Stimulated activated naive B cell treated with anti-CD40 and anti-IgM and Interleukin-4, amounts not matched to agents 10 μg/mL and 1 μg/mL and 100 μg/mL, for 72 hours (primary cell): ENCODE results near the gene HMCN2.

Experiments used
- ATAC-seq, 2 donors: fragments of 150-1000 bp; cut with Tn5 transposase; replicated peaks; 2 replicates each; pipeline ENCODE4 v1.10.0; 2021; ENCODE audit warnings: moderate library complexity in 1 of 2
- DNase-seq: peaks from one replicate; pipeline ENCODE4 v3.0.0; 2021
- H3K27ac Mint-ChIP-seq: one replicate; pipeline ENCODE4 v1.8.0; 2022; ENCODE audit warnings: mild to moderate bottlenecking, mixed read lengths
- H3K27me3 Mint-ChIP-seq, 2 donors: one replicate each; pipeline ENCODE4 v1.8.0; 2022; ENCODE audit warnings: mixed read lengths in 2 of 2
- H3K36me3 Mint-ChIP-seq, 2 donors: one replicate each; pipeline ENCODE4 v1.8.0; 2022; ENCODE audit warnings: mixed read lengths in 2 of 2, mild to moderate bottlenecking in 1 of 2
- H3K4me1 Mint-ChIP-seq, 2 donors: one replicate each; pipeline ENCODE4 v1.8.0; 2022; ENCODE audit warnings: mixed read lengths in 2 of 2, mild to moderate bottlenecking in 1 of 2
- H3K4me3 Mint-ChIP-seq, 2 donors: one replicate each; pipeline ENCODE4 v1.8.0; 2022; ENCODE audit warnings: mild to moderate bottlenecking in 2 of 2, mixed read lengths in 2 of 2, moderate library complexity in 1 of 2
- H3K9me3 Mint-ChIP-seq, 2 donors: one replicate each; pipeline ENCODE4 v1.8.0; 2022; ENCODE audit warnings: mixed read lengths in 2 of 2, mild to moderate bottlenecking in 1 of 2

Gene HMCN2

DNA sequence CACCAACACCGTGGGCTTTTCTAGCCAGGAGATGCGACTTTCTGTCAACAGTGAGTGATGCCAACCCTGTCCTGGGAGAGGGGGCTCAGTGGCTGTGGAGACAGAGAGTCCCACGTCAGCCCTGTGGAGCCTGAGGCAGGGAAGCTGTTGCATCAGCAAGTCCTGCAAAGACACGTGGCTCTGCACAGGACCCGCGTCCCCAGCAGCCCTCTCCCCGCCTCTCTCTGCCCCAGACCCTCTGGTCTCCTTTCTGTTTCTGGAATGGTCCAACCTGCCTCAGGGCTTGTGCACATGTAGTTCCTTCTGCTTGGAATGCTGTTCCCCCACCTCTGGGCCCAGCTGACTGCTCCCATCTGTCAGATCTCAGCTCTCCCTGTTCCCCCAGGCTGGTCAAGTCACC lies 60.4 kb downstream of the HMCN2 start:
- Mint-ChIP-seq H3K4me3 (no peak overlapping the region), H3K27me3 (peaks cover 48 to 69% of the 10 kb centered on the region in 2 donors), H3K4me1 (peaks cover under 1 to 3% of the 10 kb centered on the region in 2 donors), H3K36me3 (no peaks in the 10 kb centered on the region), H3K9me3 (no peaks in the 10 kb centered on the region), H3K27ac (no peak overlapping the region)
- DNase-seq, result no peak
- no peak for ATAC-seq

DNA sequence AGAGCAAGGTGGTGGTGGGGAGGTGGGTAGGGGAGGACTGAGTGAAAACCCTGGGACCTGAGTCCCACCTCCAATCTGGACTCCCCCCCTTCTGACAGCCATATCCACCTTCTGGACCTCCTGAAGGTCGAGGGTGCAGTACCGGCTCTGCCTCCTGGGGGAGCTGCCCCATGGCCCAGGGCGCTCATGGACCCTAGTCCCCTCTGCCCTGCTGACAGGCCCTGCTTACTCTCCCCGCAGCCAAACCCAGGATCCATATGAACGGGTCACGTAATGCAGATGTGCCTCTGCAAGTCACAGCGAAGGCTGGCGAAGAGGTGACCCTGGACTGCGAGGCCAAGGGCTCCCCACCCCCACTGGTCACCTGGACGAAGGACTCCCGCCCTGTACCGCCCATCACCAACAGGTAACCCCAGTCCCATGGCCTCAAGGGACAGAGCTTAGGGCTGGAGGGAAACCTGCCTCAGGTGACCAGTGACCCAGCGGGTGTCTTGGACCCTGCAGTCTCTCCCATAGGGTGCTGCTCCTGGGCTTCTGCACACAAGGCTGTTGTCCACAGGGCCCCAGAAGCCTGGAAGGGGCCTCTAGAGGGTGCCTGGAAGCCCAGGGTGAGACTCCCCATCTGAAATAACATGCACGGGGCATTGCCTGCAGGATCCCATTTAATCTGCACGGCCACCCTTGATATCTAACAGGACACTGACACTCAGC lies 61.7 kb downstream of the HMCN2 start:
- DNase-seq (no peak), ATAC-seq (peak in 1 of 2 donors; percentile 36)
- peaks cover 40 to 67% of the 10 kb centered on the region in 2 donors for H3K27me3 Mint-ChIP-seq
- no peaks in the 10 kb centered on the region for H3K9me3 Mint-ChIP-seq
- no peak overlapping the region for H3K27ac Mint-ChIP-seq
- H3K36me3 Mint-ChIP-seq, result no peaks in the 10 kb centered on the region
- peaks cover 0 to 3% of the 10 kb centered on the region in 2 donors for H3K4me1 Mint-ChIP-seq
- no peak overlapping the region for H3K4me3 Mint-ChIP-seq

DNA sequence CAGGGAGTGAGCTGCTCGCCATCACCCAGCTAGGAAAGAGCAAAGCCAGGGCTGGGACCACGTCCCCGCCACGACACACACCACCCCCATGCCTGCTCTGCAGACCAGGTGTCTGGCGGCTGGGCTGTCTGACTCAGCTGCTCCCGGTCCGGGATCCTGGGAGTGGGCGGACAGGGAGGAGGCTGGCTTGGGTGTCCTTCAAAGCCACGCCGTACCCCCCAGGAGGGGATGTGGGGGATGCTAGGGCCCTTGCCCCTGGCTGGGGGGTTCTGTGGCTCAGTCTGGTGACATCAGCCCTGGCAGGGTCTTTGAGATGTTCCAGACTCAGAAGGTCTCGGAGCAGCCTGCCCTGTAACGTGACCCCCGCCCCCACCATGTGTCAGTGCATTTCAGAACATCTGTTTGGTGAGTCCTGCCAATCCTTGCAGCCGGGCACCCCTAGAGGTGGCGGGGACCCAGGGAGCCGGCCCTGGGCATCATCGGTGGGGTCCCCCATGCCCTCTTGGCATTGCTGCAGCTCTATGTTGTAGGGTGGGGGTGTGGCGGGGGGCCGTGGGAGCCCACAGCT lies 62.3 kb downstream of the HMCN2 start:
- Mint-ChIP-seq H3K36me3 (no peaks in the 10 kb centered on the region), H3K4me1 (peaks cover 0 to 3% of the 10 kb centered on the region in 2 donors), H3K27ac (no peak overlapping the region), H3K9me3 (no peaks in the 10 kb centered on the region), H3K27me3 (peaks cover 46 to 73% of the 10 kb centered on the region in 2 donors), H3K4me3 (no peak overlapping the region)
- no peak for ATAC-seq
- no peak for DNase-seq

DNA sequence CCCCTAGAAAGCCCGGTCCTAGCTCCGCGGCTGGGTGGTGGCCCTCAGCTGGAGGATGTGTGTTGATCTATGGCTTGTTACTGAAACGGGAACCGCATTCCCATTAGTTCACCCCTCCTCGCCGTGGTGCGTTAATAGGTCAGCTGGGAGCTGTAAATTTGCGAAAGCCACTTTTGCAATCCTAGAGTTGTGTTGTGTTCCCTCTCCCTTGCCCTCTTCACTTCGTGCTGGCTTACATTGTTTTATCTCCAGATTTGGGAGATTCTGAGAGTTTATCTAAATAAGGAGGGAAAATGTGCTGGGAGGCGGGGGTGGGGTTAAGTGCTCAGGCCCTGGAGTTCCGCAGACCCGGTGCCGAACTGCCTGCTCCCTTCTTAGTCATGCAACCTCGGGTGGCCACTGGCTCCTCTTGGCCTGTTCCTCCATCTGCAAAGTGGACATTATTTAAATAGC lies 62.8 kb downstream of the HMCN2 start:
- H3K9me3 Mint-ChIP-seq, result no peaks in the 10 kb centered on the region
- peaks cover 0 to 3% of the 10 kb centered on the region in 2 donors for H3K4me1 Mint-ChIP-seq
- no peak overlapping the region for H3K27ac Mint-ChIP-seq
- no peaks in the 10 kb centered on the region for H3K36me3 Mint-ChIP-seq
- DNase-seq (no peak), ATAC-seq (no peak)
- peaks cover 51 to 79% of the 10 kb centered on the region in 2 donors for H3K27me3 Mint-ChIP-seq
- H3K4me3 Mint-ChIP-seq, result no peak overlapping the region

DNA sequence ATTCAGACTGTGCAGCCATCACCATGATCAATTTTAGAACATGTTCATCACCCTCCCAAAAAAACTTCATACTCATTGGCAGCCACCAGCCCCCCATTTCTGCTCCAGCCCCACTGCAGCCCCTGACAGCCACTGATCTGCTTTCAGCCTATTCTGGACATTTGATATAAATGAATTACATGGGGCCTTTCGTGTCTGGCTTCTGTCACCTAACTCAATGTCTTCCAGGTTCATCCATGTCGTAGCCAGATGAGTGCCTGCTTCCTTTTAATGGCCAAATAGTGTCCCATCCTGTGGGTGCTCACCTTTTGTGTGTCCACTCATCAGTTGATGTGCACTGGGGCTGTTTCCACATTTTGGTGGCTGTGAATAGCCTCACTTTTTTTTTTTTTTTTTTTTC lies 63.5 kb downstream of the HMCN2 start:
- peaks cover 58 to 82% of the 10 kb centered on the region in 2 donors for H3K27me3 Mint-ChIP-seq
- H3K36me3 Mint-ChIP-seq, result no peaks in the 10 kb centered on the region
- no peaks in the 10 kb centered on the region for H3K9me3 Mint-ChIP-seq
- H3K4me3 Mint-ChIP-seq, result no peak overlapping the region
- no peak for ATAC-seq
- no peak for DNase-seq
- peaks cover 0 to 3% of the 10 kb centered on the region in 2 donors for H3K4me1 Mint-ChIP-seq
- no peak overlapping the region for H3K27ac Mint-ChIP-seq

DNA sequence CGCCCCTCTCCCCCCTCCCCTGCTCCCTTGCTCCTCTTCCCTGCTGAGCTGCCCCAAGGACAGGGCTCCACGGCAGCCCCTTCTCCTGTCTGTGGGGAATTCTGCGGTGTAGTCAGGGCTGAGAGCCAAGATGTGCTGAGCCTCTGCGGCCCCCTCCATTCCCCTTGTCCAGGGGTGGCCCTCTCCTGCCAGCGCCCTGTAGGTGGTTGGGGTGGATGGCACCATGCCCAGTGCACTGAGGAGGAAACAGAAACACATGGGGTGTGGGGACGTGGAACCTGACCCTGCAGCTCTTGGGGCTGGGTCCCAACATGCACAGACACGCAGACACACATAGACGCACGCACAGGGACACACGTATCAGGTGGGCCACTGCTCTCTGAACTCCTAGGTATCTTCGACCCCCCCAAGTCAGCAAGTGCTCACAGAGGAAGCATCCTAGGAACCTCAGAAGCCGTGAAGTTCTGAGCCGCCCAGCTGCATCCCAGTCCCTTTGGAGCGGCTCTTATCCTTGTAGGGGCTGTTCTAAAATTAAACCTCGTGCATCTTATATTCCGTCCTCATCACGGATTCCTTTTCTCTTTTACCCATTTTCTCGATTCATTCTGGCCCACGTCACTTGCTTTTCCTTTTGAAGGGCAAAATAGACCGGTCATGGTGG lies 64.8 kb downstream of the HMCN2 start:
- peaks cover 58 to 93% of the 10 kb centered on the region in 2 donors for H3K27me3 Mint-ChIP-seq
- H3K4me1 Mint-ChIP-seq, result peaks cover 0 to 3% of the 10 kb centered on the region in 2 donors
- no peaks in the 10 kb centered on the region for H3K36me3 Mint-ChIP-seq
- ATAC-seq (no peak), DNase-seq (no peak)
- H3K4me3 Mint-ChIP-seq, result no peak overlapping the region
- no peaks in the 10 kb centered on the region for H3K9me3 Mint-ChIP-seq
- no peak overlapping the region for H3K27ac Mint-ChIP-seq

DNA sequence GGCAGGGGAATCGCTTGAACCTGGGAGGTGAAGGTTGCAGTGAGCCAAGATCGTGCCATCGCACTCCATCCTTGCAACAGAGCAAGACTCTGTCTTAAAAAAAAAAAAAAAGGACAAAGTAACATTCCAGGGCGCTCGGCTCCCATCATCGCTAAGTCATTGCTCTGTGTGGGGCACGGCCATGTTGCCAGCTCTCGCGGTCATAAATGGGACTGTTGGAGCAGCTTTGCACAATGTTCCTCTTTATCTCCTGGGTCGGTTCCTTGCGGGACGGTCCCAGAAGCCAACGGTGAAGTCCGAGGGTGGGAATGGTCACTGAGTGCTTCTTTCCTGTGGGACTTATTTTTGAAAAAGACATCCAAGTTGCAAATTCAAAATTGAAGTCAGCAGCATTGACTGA lies 65.5 kb downstream of the HMCN2 start:
- Mint-ChIP-seq H3K27ac (no peak overlapping the region), H3K27me3 (peaks cover 54 to 92% of the 10 kb centered on the region in 2 donors), H3K9me3 (no peaks in the 10 kb centered on the region), H3K4me1 (peaks cover 0 to 3% of the 10 kb centered on the region in 2 donors), H3K4me3 (no peak overlapping the region), H3K36me3 (no peaks in the 10 kb centered on the region)
- DNase-seq (no peak), ATAC-seq (no peak)

DNA sequence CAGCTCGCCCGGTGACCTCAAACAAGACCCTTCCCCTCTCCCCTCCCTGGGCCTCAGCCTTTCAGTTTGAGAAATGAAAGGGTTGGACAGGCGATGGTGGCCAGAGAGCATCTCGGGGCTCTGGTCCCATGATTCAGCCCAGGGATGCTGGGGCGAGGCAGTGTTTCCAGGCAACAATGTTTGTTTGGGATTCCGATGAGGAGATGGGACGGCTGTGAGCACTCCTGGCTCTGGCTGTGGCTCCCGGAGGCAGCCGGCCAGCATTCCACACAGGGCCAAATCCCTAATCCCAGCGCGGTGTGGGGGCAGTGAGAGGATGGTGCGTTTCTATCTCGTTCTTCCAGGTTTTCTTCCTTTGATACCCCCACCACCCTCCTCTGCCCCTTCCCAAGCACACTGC lies 66.0 kb downstream of the HMCN2 start:
- DNase-seq (no peak), ATAC-seq (no peak)
- H3K27ac Mint-ChIP-seq, result no peak overlapping the region
- H3K36me3 Mint-ChIP-seq, result no peaks in the 10 kb centered on the region
- H3K4me1 Mint-ChIP-seq, result peaks cover 0 to 3% of the 10 kb centered on the region in 2 donors
- no peaks in the 10 kb centered on the region for H3K9me3 Mint-ChIP-seq
- H3K27me3 Mint-ChIP-seq, result peaks cover 49 to 89% of the 10 kb centered on the region in 2 donors
- no peak overlapping the region for H3K4me3 Mint-ChIP-seq

DNA sequence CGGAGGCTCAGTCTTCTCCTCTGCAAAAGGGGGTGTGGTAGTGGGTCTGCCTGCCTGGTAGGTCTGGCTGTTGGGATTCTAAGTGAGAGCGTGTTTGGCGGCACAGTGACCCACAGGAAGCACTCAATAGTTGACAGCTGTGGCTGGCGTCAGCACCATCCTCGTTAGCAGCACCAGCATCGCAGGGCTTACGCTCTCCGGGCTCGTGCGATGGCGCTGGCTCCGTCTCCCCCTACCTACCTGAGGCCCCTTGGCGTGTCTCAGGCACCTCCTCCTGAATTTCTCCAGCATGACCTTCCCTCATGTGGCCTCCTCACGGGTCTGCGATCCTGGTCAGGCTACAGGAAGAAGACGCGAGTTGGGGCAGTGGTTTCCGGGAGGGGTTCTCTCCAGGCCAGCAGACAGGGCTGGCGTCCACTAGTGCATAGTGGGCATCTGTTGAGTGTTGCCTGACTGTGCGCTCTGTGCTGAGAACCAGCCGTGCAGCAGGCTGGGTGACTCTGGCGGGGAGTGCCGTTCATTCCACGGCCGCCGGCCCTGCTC lies 66.9 kb downstream of the HMCN2 start:
- Mint-ChIP-seq H3K9me3 (no peaks in the 10 kb centered on the region), H3K4me1 (peaks cover 0 to 3% of the 10 kb centered on the region in 2 donors), H3K36me3 (no peaks in the 10 kb centered on the region), H3K27ac (no peak overlapping the region), H3K4me3 (no peak overlapping the region), H3K27me3 (peaks cover 46 to 80% of the 10 kb centered on the region in 2 donors)
- ATAC-seq (no peak), DNase-seq (no peak)

DNA sequence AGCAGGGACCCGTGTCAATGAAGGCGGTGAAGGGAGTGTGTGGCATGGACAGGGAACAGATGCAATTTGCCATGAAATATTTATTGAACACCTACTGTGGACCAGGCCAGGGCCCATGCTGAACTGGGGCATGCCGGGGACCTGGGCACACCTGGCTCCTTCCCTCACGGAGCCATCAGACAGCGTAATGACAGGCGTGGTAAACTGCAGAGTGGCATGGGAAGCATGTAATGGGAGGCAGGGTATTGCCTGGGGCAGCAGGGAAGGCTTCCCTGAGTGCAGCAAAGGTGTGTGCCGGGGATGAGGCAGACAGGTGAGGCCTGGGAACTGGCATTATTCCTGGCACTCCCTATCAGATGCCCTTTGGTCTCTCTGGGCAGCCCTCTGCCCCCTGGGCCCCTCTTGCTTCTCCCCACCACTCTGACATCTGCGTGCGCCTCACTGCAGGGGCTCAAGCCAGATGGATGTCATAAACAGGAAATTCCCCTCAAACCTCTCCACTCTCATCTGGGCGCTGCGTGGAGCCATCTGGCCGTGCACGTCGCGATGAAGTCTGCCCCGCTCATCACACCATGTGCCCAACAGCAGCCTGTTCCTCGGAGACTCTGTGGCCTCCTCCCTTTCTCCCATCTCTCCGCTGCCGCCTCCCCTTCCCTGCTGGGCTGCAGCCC lies 67.6 kb downstream of the HMCN2 start:
- H3K27ac Mint-ChIP-seq, result no peak overlapping the region

DNA sequence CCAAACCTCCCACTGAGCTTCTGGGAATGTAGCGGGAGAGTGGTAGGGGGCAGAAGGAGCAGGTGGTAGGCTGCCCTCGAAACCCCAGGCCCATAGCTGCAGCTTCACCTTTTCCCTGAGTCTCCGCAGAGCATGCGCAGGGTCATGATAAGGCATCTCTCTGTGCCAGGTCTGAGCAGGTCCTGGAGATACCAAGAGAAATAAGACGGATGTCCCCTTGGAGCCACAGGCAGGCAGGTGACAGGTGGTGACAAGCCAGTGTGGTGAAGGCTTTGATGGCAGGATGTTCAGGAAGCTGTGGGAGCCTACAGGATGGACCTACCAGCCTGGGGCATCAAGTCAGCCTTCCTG lies 68.1 kb downstream of the HMCN2 start:
- H3K36me3 Mint-ChIP-seq, result no peaks in the 10 kb centered on the region
- H3K9me3 Mint-ChIP-seq, result no peaks in the 10 kb centered on the region
- DNase-seq (no peak), ATAC-seq (no peak)
- H3K27me3 Mint-ChIP-seq, result peaks cover 40 to 68% of the 10 kb centered on the region in 2 donors
- peaks cover 0 to 1% of the 10 kb centered on the region in 2 donors for H3K4me1 Mint-ChIP-seq
- no peak overlapping the region for H3K27ac Mint-ChIP-seq
- no peak overlapping the region for H3K4me3 Mint-ChIP-seq

More for the DNA sequence above, 67.6 kb downstream of the HMCN2 start:
- Mint-ChIP-seq H3K9me3 (no peaks in the 10 kb centered on the region), H3K36me3 (no peaks in the 10 kb centered on the region), H3K4me1 (peaks cover 0 to 3% of the 10 kb centered on the region in 2 donors), H3K27me3 (peaks cover 45 to 73% of the 10 kb centered on the region in 2 donors), H3K4me3 (no peak overlapping the region)
- DNase-seq (no peak), ATAC-seq (peak in 1 of 2 donors; percentile 47)

DNA sequence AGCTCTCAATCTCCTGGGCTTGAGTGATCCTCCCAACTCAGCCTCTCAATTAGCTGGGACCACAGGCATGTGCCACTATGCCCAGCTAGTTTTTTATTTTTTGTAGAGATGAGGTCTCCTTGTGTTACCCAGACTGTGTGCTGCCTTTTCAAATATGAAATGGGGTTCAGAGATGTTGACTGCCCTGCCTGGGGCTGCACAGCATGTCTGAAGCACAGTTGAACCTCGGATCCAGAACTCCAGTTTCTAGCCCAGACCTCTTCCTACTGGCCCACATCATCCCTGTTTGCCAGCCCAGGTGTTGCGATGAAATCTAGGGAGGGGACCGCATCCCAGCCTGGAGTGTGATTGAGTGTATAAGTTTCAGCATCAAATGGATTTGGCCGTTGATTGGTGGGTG lies 69.4 kb downstream of the HMCN2 start:
- DNase-seq (no peak), ATAC-seq (no peak)
- Mint-ChIP-seq H3K4me3 (no peak overlapping the region), H3K36me3 (no peaks in the 10 kb centered on the region), H3K4me1 (peaks cover 0 to under 1% of the 10 kb centered on the region in 2 donors), H3K27ac (no peak overlapping the region), H3K9me3 (no peaks in the 10 kb centered on the region), H3K27me3 (peaks cover 29 to 55% of the 10 kb centered on the region in 2 donors)

DNA sequence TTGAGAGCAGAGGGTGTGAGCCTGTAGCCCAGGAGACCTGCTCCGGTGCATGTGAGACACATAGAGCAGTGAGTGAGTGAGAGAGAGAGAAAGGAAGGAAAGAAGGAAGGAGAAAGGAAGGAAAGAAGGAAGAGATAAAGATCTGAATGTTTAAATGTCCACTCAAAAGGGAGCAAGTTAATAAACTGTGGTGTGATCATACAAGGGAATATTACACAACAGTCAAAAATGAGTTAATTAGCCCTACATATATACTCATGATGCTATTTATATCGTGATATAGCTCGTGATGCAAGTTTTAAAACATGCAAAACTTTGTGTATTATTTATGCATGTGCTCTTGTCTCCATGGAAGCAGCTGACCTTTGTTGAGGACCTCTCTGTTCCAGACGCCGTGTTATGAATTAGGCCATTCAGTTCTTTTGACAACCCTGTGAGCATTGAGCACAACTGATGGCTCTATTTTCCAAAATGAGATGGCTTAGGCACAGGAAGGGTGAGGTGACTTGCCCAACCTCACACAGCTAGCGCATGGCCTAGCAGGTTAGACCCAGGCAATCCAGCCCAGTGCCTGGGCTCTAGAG lies 70.6 kb downstream of the HMCN2 start:
- H3K27ac Mint-ChIP-seq, result no peak overlapping the region
- H3K4me3 Mint-ChIP-seq, result no peak overlapping the region
- H3K9me3 Mint-ChIP-seq, result no peaks in the 10 kb centered on the region
- no peak for ATAC-seq
- DNase-seq, result no peak
- H3K4me1 Mint-ChIP-seq, result no peaks in the 10 kb centered on the region
- H3K27me3 Mint-ChIP-seq, result peaks cover 20 to 45% of the 10 kb centered on the region in 2 donors
- no peaks in the 10 kb centered on the region for H3K36me3 Mint-ChIP-seq

DNA sequence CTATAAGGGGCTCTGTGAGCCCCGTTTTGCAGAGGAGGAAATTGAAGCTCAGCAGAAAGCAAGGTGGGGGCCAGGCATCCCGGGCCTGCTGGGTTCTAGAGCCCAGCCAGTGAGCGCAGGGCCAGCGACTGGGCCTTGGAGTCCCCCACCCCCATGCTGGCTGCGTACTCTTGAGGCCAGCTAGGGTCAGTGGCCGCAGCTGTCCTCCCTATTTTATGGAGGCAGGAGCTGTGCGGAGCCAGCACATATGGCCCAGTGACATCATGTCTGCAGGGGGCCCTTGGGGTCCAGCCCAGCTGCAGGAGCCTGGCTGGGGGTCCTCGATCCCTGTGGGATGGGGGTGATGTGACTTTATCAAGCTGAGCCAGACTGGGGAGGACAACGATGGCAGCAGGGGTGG lies 71.3 kb downstream of the HMCN2 start:
- H3K9me3 Mint-ChIP-seq, result no peaks in the 10 kb centered on the region

More for the DNA sequence above, 71.3 kb downstream of the HMCN2 start:
- H3K36me3 Mint-ChIP-seq, result no peaks in the 10 kb centered on the region
- ATAC-seq (no peak), DNase-seq (no peak)
- H3K27ac Mint-ChIP-seq, result no peak overlapping the region
- H3K4me3 Mint-ChIP-seq, result no peak overlapping the region
- no peaks in the 10 kb centered on the region for H3K4me1 Mint-ChIP-seq
- H3K27me3 Mint-ChIP-seq, result peaks cover 20 to 42% of the 10 kb centered on the region in 2 donors
